Measurements from ENCODE around the gene IDH3B. TPM values are rescaled to one million over a fixed set of nuclear protein-coding genes. Genes with fewer than 3 reads are reported as not detected.

Gene IDH3B
- total RNA-seq, 1 donor from 2014 or later = 220 TPM

- Histone ChIP-seq H3K4me3 (peak within 1 kb of the TSS; percentile 95), H3K27me3 (ENCODE audit: low read depth) (no peaks in the 10 kb centered on the region), H3K9me3 (replicated peaks) (no peaks in the 10 kb centered on the region), H3K4me1 (peaks cover 35% of the 10 kb centered on the region), H3K36me3 (peaks cover 35% of the 10 kb centered on the region), H3K27ac (replicated peaks) (peak within 1 kb of the TSS; percentile 98)
- TF ChIP-seq CTCF (IDR thresholded peaks at IDR 0.05; ENCODE audit: borderline replicate concordance) = no peak
- DNase-seq = peak; percentile 92
- intact Hi-C loops (cut with micrococcal nuclease) = no loop called here
Measured at GRCh38 chr20:2651772-2652723, 12.0 kb downstream of the IDH3B start, which contains the start of gene NOP56. NOP56 (plus strand) TSS chr20:2652632; CDS start chr20:2652661, 29 bp downstream.

DNA sequence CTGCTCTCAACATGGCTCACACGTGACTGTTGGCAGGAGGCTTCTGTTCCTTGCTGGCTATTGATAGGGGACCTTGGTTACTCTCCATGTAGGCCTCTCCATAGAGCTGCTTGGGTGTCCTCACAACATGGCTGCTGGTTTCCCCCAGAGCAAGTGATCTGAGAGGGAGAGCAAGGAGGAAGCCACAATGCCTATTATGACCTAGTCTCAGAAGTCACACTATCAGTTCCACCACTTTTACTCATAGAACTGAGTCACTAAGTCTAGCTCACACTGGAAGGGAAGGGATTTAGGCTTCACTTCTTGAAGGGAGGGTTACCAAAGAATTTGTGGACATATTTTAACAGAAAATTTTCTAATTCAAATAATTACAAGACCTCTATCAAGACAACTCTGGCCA, 20.3 kb downstream of the IDH3B start:
- Histone ChIP-seq H3K27me3 (ENCODE audit: low read depth) (no peaks in the 10 kb centered on the region), H3K9me3 (replicated peaks) (no peaks in the 10 kb centered on the region), H3K36me3 (peaks cover 6% of the 10 kb centered on the region), H3K4me3 (no peak overlapping the region), H3K4me1 (no peaks in the 10 kb centered on the region), H3K27ac (replicated peaks) (no peak overlapping the region)
- no peak for DNase-seq
- intact Hi-C loops (cut with micrococcal nuclease) = no loop called here
- TF ChIP-seq CTCF (IDR thresholded peaks at IDR 0.05; ENCODE audit: borderline replicate concordance) = no peak

- TF ChIP-seq CTCF (IDR thresholded peaks at IDR 0.05; ENCODE audit: borderline replicate concordance) = no peak
- Histone ChIP-seq H3K27ac (replicated peaks) (no peak overlapping the region), H3K4me3 (no peak overlapping the region), H3K4me1 (no peaks in the 10 kb centered on the region), H3K9me3 (replicated peaks) (no peaks in the 10 kb centered on the region), H3K36me3 (peaks cover 6% of the 10 kb centered on the region), H3K27me3 (ENCODE audit: low read depth) (no peaks in the 10 kb centered on the region)
- intact Hi-C loops (cut with micrococcal nuclease) = no loop called here
- no peak for DNase-seq
Measured at GRCh38 chr20:2640899-2641298, 23.1 kb downstream of the IDH3B start.

GRCh38 chr20:2640260-2640659, 23.8 kb downstream of the IDH3B start:
- DNase-seq = no peak
- no peak for TF ChIP-seq CTCF (IDR thresholded peaks at IDR 0.05; ENCODE audit: borderline replicate concordance)
- peaks cover 6% of the 10 kb centered on the region for H3K36me3 ChIP-seq
- H3K9me3 ChIP-seq (replicated peaks) = no peaks in the 10 kb centered on the region
- H3K4me3 ChIP-seq = no peak overlapping the region
- no peaks in the 10 kb centered on the region for H3K4me1 ChIP-seq
- no peaks in the 10 kb centered on the region for H3K27me3 ChIP-seq (ENCODE audit: low read depth)
- no peak overlapping the region for H3K27ac ChIP-seq (replicated peaks)
- intact Hi-C loops (cut with micrococcal nuclease) = no loop called here

- TF ChIP-seq CTCF (IDR thresholded peaks at IDR 0.05; ENCODE audit: borderline replicate concordance) = no peak
- Histone ChIP-seq H3K27ac (replicated peaks) (no peak overlapping the region), H3K36me3 (no peaks in the 10 kb centered on the region), H3K4me1 (no peaks in the 10 kb centered on the region), H3K27me3 (ENCODE audit: low read depth) (peaks cover 21% of the 10 kb centered on the region), H3K9me3 (replicated peaks) (no peaks in the 10 kb centered on the region), H3K4me3 (no peak overlapping the region)
- intact Hi-C loops (cut with micrococcal nuclease) = no loop called here
- DNase-seq = no peak
Measured at GRCh38 chr20:2637246-2637645, 26.8 kb downstream of the IDH3B start.
